Measurements from ENCODE around the gene TELO2. TPM values are rescaled to one million over a fixed set of nuclear protein-coding genes. Genes with fewer than 3 reads are reported as not detected.
"Not testable (repeated sequence)": the region's sequence is repeated elsewhere in the genome, so short reads cannot be mapped to it uniquely, and the experiment has no call there.

TELO2 gene
- total and polyA plus RNA-seq, 5 experiments from 2014 or later = 9.8 to 51.5 (median 18.1) TPM

DNA sequence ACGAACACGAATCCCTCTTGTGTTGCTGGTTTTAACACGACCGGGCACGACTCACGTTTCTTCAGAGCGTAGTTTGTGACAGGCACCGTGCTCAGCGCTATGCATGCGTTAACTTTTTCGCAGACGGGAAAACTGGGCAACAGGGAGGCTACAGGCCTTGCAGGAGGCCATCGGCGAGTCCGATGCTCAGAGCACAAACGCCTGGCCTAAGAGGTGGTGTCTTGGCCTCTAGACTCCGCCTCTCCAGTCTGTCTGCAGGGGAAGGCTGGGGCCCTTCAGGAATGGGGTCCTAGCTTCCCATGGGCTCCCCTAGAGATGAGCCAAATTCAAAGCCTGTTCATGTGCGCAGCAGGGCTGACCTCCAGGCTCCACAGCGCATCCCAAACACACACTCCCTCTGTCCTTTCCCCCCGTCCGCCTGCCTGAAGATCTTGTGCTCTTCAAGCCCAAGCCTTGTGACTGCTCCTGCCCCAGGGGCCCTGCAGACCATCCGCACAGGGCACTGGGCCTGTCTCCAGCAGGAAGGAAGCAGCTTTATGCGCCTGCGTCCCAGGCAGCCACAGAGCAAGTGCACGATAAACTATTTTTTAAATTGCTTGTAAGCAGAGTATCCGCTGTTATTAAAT, 21.5 kb upstream of the TELO2 start:
- Mint-ChIP-seq H3K4me3 (peak overlapping the region in 6 of 10 donors; percentile 3 to 57 (median 38)), H3K27ac (peak overlapping the region in 9 of 10 donors; percentile 7 to 86 (median 70)), H3K36me3 (no peaks in the 10 kb centered on the region), H3K4me1 (peaks cover 25 to 61% (median 53%) of the 10 kb centered on the region in 4 donors), H3K27me3 (no peaks in the 10 kb centered on the region), H3K9me3 (no peaks in the 10 kb centered on the region)
- no peak for DNase-seq
- POLR2A ChIA-PET = interaction anchor here (1.4 kb wide), 1 partner anchor 21 kb away, joined by 3 read pairs; the partner anchor contains the start of gene TELO2
- ATAC-seq = no peak

DNA sequence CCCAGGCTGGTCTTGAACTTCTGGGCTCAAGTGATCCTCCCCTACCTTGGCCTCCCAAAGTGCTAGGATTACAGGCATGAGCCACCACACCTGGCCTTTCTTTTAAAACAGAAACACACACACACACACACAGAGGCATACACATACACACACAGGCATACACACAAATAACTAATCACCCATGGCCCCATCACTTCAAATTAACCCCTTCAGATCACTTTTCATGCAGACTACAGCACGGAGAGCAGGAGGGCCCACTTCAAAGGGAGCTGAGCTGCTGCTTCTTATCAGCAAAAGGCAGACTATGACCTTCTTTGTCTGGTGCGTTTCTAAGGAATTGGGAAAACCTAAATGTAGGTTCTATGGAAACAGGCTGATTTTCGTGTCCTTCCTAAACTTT, 20.2 kb upstream of the TELO2 start:
- H3K36me3 Mint-ChIP-seq = no peaks in the 10 kb centered on the region
- H3K4me3 Mint-ChIP-seq = peak overlapping the region; percentile 39 to 90 (median 76)
- no peak for DNase-seq
- peak overlapping the region in 7 of 10 donors; percentile 22 to 89 (median 76) for H3K27ac Mint-ChIP-seq
- peaks cover 25 to 55% (median 47%) of the 10 kb centered on the region in 4 donors for H3K4me1 Mint-ChIP-seq
- H3K27me3 Mint-ChIP-seq = no peaks in the 10 kb centered on the region
- no peak for ATAC-seq
- POLR2A ChIA-PET = interaction anchor here (0.7 to 1.0 kb wide), 6 partner anchors 9 to 1125 kb away, joined by 3 to 5 read pairs (median 4); partner anchors contain the start of gene TELO2
- no peaks in the 10 kb centered on the region for H3K9me3 Mint-ChIP-seq

DNA sequence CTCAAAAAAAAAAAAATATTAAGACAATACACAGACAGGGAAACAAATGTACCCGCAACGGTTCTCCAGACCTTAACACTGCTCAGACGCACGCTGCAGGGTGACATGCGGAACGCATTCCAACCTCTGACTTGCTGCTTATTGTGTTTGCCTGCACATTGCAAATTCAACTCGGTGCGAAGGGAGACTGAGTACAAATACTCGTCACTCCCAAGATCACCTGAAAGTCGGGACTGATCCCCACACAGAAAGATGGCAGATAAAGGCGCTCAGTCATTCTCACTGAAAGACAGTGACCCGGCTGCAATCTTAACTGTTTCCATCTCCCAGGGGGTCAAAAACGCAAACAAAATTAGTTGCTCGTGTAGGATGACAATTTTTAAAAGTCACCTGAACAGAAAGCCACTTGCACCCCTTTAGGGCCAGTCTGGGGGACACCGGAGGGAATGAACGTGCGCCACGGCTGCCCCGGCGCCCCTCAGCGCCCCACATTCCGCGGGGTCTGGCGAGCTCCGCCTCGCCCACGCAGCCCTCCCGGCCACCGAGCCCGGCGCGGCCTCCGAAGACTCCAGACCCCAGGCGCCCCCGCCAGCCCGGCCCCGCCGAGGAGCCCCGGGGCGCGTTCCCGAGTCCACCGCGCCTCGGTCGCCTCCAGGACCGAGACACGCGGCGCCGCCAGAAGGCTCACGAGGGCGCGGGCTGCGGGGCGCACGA, 18.9 kb upstream of the TELO2 start:
- Mint-ChIP-seq H3K4me3 (peak overlapping the region; percentile 54 to 87 (median 78)), H3K27ac (peak overlapping the region in 9 of 10 donors; percentile 48 to 86 (median 78)), H3K27me3 (no peaks in the 10 kb centered on the region), H3K9me3 (no peaks in the 10 kb centered on the region), H3K4me1 (peaks cover 25 to 52% (median 47%) of the 10 kb centered on the region in 4 donors), H3K36me3 (no peaks in the 10 kb centered on the region)
- POLR2A ChIA-PET = interaction anchor here (0.7 kb wide), 2 partner anchors 133 to 458 kb away, joined by 3 read pairs; no protein-coding TSS in a partner anchor
- ATAC-seq (peak in 1 of 2 donors; percentile 11), DNase-seq (no peak)

DNA sequence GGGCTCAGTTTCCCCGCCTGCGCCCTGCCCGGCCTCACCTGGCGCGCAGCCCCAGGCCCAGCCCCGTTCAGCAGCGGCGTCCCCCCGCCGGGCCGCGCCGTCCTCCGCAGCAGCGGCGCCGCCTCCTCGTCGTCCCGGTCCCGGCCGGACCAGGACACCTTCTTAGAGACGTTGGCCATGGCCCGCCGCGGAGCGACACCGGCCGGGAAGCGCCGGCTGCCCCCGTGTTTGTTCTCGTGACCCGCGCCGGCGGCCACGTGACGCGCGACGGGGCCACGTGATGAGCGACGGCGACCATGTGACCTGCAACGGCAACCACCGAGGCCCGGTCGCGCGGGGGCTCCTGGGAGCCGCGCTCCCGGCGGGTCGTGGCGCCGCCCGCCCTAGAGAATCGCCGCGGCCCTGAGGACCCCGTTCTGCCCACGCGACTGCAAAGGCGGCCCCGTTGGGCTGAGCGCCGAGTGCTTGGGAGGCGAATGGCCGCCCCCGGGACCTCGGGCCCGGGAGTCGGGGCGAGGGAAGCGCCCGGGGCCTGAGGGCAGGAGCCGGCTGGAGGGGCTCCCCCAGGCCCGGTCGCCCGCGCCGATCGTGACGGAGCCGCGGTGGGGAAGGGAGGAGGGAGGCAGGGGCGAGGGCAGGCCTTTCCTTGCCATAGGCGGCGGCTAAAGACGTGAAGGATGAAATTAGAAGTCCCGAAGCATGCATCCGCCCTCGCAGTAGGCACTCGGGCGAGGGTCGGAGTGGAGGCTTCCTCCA, 18.2 kb upstream of the TELO2 start, which contains the start of gene CLCN7:
CLCN7 (minus strand) TSS at position 233 of the 756 bp plus-strand sequence; CDS start at position 179, 54 bp downstream.
- POLR2A ChIA-PET = interaction anchor here (0.9 to 2.0 kb wide), 4 partner anchors 17 to 136 kb away, joined by 4 to 15 read pairs (median 5); partner anchors contain the start of genes IFT140, TELO2 and UQCC4
- ATAC-seq (peak; percentile 90 to 94), DNase-seq (peak; percentile 76 to 91 (median 84))
- H3K9me3 Mint-ChIP-seq = no peaks in the 10 kb centered on the region
- peaks cover 22 to 47% (median 41%) of the 10 kb centered on the region in 4 donors for H3K4me1 Mint-ChIP-seq
- no peaks in the 10 kb centered on the region for H3K36me3 Mint-ChIP-seq
- H3K27ac Mint-ChIP-seq = peak within 1 kb of the TSS; percentile 73 to 96 (median 91)
- H3K4me3 Mint-ChIP-seq = peak within 1 kb of the TSS; percentile 72 to 90 (median 85)
- H3K27me3 Mint-ChIP-seq = no peaks in the 10 kb centered on the region

DNA sequence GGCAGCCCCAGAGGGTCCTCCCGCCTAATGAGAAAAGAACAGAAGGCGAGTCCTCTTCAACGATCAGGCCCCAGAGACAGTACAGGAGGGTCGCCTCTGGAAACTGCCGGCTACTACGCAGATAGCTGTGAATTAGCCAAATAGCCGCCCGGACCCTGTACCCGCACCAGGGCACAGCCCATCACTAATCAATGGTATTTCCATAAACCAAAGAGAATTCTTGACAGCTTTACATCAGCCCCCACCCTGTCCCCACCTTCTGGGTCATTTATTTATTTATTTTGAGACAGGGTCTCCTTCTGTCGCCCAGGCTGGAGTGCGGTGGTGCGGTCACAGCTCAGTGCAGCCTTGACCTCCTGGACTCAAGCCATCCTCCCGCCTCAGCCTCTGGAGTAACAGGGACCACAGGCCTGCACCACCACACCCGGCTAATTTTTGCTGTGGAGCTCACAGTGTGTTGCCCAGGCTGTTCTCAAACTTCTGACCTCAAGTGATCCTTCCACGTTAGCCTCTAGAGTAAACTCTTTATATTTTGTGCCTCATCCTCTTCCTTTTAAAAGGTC, 17.5 kb upstream of the TELO2 start:
- DNase-seq = no peak
- Mint-ChIP-seq H3K36me3 (no peaks in the 10 kb centered on the region), H3K9me3 (no peaks in the 10 kb centered on the region), H3K27me3 (no peaks in the 10 kb centered on the region), H3K4me1 (peaks cover 20 to 44% (median 35%) of the 10 kb centered on the region in 4 donors), H3K4me3 (peak overlapping the region; percentile 72 to 90 (median 85)), H3K27ac (peak overlapping the region; percentile 73 to 96 (median 91))
- no peak for ATAC-seq
- POLR2A ChIA-PET = interaction anchor here (0.9 to 2.0 kb wide), 4 partner anchors 17 to 136 kb away, joined by 4 to 15 read pairs (median 5); partner anchors contain the start of genes IFT140, TELO2 and UQCC4

DNA sequence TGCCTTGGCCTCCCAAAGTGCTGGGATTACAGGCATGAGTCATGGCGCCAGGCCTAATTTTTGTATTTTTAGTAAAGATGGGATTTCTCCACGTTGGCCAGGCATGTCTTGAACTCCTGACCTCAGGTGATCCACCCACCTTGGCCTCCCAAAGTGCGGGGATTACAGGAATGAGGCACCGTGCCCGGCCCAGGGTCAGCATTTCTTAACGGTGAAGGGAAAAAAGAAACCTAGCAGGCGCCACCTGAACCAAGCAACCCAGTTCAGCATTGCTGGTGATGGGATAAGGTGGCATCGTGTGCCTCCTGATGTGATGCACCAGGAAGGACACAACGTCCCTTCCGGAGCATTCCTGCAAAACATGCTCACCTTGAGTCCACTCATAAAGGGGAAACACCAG, 16.1 kb upstream of the TELO2 start:
- no peaks in the 10 kb centered on the region for H3K9me3 Mint-ChIP-seq
- no peaks in the 10 kb centered on the region for H3K36me3 Mint-ChIP-seq
- peaks cover 13 to 41% (median 21%) of the 10 kb centered on the region in 4 donors for H3K4me1 Mint-ChIP-seq
- H3K27me3 Mint-ChIP-seq = no peaks in the 10 kb centered on the region
- POLR2A ChIA-PET = interaction anchor here (0.7 to 2.0 kb wide), 2 partner anchors 14 to 15 kb away, joined by 4 to 15 read pairs; partner anchors contain the start of gene TELO2
- H3K4me3 Mint-ChIP-seq = peak overlapping the region in 1 of 10 donors; percentile 36
- no peak overlapping the region for H3K27ac Mint-ChIP-seq
- ATAC-seq (no peak), DNase-seq (no peak)

DNA sequence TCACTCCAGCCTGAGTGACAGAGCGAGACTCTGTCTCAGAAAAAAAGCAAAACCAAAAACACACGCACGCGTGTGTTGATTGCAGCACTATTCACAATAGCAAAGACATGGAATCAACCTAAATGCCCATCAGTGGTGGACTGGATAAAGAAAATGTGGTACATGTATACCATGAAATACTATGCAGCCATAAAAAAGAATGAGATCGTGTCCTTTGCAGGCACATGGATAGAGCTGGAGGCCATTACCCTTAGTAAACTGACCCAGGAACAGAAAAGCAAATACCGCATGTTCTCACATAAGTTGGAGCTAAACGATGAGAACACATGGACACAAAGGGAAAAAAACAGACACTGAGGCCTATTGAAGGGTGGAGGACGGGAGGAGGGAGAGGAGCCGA, 14.2 kb upstream of the TELO2 start:
- H3K36me3 Mint-ChIP-seq, H3K4me3 Mint-ChIP-seq, ATAC-seq, H3K9me3 Mint-ChIP-seq, H3K27me3 Mint-ChIP-seq, DNase-seq: not testable (repeated sequence)
- POLR2A ChIA-PET = interaction anchor here (2.3 kb wide), 1 partner anchor 14 kb away, joined by 8 read pairs; the partner anchor contains the start of gene TELO2
- H3K27ac Mint-ChIP-seq = peak overlapping the region in 1 of 10 donors; percentile 38
- peaks cover 4 to 30% (median 10%) of the 10 kb centered on the region in 4 donors for H3K4me1 Mint-ChIP-seq

DNA sequence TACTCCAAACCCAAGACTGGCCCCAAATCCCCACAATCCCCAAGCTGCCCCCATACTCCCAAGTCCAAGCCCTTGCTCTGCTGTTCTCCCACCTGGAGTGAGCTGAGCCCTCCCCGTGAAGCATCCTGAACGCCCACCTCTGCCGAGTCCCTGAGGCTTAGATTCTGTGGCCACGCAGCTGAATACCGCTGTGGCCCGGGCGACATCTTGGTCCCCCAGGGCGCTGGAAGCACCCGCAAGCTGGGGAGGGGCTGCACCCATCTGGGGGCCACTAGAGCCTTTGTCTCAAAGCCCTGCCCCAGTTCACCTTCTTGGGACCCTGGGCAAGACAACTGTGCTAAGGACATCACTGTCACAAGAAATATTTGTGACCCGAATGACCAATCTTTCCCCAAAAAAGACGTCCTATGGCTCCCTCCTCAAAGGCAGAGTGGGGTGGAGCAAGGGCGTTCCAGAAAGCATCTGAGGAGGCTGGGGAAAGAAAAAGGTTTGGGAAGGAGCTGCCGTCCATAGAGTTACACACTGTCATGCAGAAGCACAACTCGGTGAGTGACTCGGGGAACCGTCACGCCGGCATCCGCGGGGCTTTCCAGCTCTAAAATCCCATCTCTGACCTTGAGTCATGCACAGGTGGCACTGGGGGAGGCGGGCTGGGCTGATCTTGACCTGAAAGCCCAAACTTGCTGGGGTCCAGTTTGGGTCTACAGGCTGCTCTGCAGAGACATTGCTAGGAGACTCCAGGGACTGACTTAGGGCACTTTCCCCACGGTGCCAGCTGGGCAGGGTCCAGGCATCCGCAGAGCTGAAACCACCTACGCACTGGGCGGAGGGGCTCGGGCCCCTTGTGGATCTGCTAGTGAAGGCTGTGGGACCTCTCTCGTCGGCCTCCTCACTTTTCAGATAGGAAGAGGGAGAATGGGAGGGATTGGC, 11.0 kb upstream of the TELO2 start:
- Mint-ChIP-seq H3K4me1 (peaks cover 0 to 18% (median 1%) of the 10 kb centered on the region in 4 donors), H3K27ac (no peak overlapping the region), H3K27me3 (peaks cover 0 to 1% (median 0%) of the 10 kb centered on the region in 5 donors), H3K36me3 (no peaks in the 10 kb centered on the region), H3K4me3 (no peak overlapping the region), H3K9me3 (no peaks in the 10 kb centered on the region)
- no peak for ATAC-seq
- no peak for DNase-seq
- POLR2A ChIA-PET = interaction anchor here (0.5 to 0.6 kb wide), 2 partner anchors 9 to 186 kb away, joined by 3 to 5 read pairs; no protein-coding TSS in a partner anchor

DNA sequence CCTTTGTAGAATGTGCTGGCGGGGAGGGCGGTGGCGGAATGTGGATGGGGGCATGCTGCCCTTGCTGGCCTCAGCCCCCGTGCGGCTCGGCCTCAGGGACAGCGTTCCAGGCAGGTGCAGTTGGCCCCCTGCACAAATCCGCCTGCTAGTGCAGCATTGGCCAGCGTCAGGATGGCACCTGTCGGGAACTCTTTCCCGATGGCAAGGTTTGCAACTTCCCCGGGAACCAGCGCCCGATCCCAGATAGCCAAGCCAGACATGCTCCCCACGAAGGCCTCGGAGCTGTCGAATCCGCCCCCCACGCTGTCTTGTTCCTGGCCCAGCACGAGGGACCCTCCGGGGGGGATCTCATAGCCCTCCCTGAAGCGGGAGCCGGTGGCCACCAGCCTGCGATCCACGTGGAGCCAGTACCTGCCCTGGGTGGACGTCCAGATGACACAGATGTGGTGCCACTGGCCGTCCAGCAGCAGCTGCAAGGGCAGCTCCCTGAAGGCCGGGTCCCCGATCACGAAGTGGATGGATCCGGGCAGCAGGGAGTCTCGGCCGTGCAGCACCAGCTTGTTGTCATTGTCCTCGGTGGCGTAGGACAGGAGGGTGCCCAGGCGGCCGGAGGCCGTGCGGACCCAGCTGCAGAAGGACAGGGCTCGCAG, 7.2 kb upstream of the TELO2 start:
- POLR2A ChIA-PET = no interaction called here
- DNase-seq = no peak
- H3K27ac Mint-ChIP-seq = no peak overlapping the region

DNA sequence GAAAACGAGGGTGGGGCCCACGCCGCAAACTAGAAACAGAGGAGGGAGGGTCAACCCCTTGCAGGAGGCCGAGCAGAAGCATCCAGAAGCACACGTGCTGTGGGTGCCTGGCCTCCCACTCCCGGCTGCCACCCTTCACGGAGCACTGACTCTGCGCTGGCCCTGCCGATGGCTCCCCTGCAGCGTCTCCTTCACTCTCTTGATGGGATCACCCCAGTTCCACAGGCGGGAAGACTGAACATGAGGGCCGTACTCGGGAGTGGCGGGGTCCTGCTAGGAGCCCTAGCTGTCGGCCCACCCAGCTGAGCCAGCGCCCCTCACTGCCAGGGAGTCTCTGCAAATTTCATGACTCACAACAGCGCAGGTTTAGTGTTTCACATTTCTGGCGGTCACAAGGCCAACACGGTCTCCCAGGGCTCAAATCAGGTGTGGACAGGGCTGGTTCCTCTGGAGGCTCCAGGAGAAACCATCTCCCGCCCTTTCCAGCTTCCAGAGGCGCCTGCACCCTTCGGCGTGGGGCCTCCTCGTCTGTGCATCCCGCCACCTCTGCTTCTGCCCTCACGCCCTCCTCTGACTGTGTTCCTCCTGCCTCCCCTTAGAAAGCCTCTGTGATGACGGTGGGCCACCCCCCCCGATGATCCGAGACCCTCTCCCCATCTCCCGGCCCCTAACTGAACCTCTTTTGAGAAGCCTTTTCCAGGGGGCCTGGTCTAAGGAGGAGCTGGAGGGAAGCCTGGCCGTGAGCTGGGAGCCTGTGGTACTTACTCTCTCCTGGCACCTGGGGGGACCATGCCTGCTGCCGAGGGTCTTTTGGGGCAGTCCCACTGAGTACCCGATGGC, 6.4 kb upstream of the TELO2 start:
- no peaks in the 10 kb centered on the region for H3K9me3 Mint-ChIP-seq
- no peak overlapping the region for H3K27ac Mint-ChIP-seq
- no peak overlapping the region for H3K4me3 Mint-ChIP-seq
- peaks cover 0 to 5% (median 2%) of the 10 kb centered on the region in 4 donors for H3K4me1 Mint-ChIP-seq
- no peak for ATAC-seq
- peaks cover 0 to 1% (median 0%) of the 10 kb centered on the region in 5 donors for H3K27me3 Mint-ChIP-seq
- POLR2A ChIA-PET = no interaction called here
- DNase-seq = no peak
- no peaks in the 10 kb centered on the region for H3K36me3 Mint-ChIP-seq

More for the DNA sequence above, 7.2 kb upstream of the TELO2 start:
- Mint-ChIP-seq H3K27me3 (peaks cover 0 to 1% (median 0%) of the 10 kb centered on the region in 5 donors), H3K4me1 (peaks cover 0 to 8% (median under 1%) of the 10 kb centered on the region in 4 donors), H3K36me3 (no peaks in the 10 kb centered on the region), H3K4me3 (no peak overlapping the region), H3K9me3 (no peaks in the 10 kb centered on the region)
- ATAC-seq = no peak

Measured in naive thymus-derived CD8-positive, alpha-beta T cell (primary cell).